ENCODE results near the gene ZNF662. TPM values are rescaled to one million over a fixed set of nuclear protein-coding genes. Genes with fewer than 3 reads are reported as not detected.

The ZNF662 gene
- total and polyA plus RNA-seq, 9 of the 15 experiments (the other 6 are each of a cell fraction or from before 2014, with no cell fraction given) = 0.07 to 0.55 (median 0.27) TPM

DNA sequence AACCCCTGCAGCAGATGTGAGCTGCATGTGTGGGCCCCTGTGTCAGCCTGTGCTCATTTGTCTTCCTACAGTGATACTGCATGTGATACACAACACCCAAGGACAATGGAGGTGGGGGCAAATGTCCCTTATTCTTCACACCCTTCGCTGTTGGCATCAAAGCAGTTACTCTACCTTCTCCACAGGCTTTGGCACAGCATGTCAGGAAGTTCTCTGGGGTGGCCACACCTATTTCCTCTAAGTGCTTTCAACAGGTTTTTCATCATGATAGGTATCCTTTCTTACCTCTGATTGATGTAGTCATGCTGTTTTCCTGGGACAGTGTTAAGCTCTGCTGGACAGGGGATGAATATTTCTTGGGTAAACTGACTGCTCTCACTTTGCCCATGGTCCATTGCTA is 29.5 kb downstream of the ZNF662 start:
- Histone ChIP-seq H3K4me2 (ENCODE audit: insufficient read depth, low read length) (no peak overlapping the region), H3K9me3 (replicated peaks; ENCODE audit: control insufficient read depth, insufficient read depth, low read depth, low read length) (no peaks in the 10 kb centered on the region), H3K9ac (ENCODE audit: insufficient read depth in 1 of 2, low read depth in 2 of 2, low read length in 2 of 2) (no peak overlapping the region), H3K36me3 (ENCODE audit: control insufficient read depth, insufficient read depth, low read length) (no peaks in the 10 kb centered on the region), H3K4me3 (no peak overlapping the region), H3K9me1 (ENCODE audit: control insufficient read depth, insufficient read depth, low read length) (no peaks in the 10 kb centered on the region), H3K79me2 (ENCODE audit: control insufficient read depth, insufficient read depth, low read length) (no peaks in the 10 kb centered on the region), H4K20me1 (replicated peaks; ENCODE audit: control insufficient read depth, insufficient read depth, low read length) (no peaks in the 10 kb centered on the region), H2AFZ (ENCODE audit: low read depth, low read length) (peak overlapping the region; percentile 57; the same call in 1 of the 2 replicates), H3K27me3 (ENCODE audit: control insufficient read depth in 2 of 2, insufficient read depth in 2 of 2, low read length in 2 of 2) (peaks cover 6 to 21% of the 10 kb centered on the region in 2 experiments; a peak in 3 of 5 replicates), H3K4me1 (replicated peaks in 1 of 2; ENCODE audit: control insufficient read depth in 2 of 2, insufficient read depth in 2 of 2, low read length in 2 of 2) (peaks cover 0 to 6% of the 10 kb centered on the region in 2 experiments; a peak in 2 of 5 replicates), H3K27ac (ENCODE audit: extremely low read depth, low read depth, low read length) (no peak overlapping the region)
- ATAC-seq = no peak
- DNase-seq (ENCODE audit: extremely low read depth in 1 of 4, low spot score in 3 of 4) = no peak
- intact Hi-C loops (cut with micrococcal nuclease) (no loop called here), in situ Hi-C loops (cut with MboI) (no loop called here)
- 0% methylated on average over 1 of the region's 1 CpG for WGBS (ENCODE audit: insufficient coverage, low coverage, missing lambda C conversion rate)
- CTCF ChIA-PET (ENCODE audit: low intra/inter-chr PET ratio) = no interaction called here
- POLR2A ChIA-PET = interaction anchor here (0.5 to 0.7 kb wide), 2 partner anchors 100 to 1127 kb away, joined by 3 to 4 read pairs; no protein-coding TSS in a partner anchor
- no TSS peak for BruUV-seq (replicated peaks)
- no peak for FAIRE-seq
- TF ChIP-seq SMARCB1 (IDR thresholded peaks at IDR 0.05; ENCODE audit: insufficient read length, low read depth) (no peak), PYGO2 (tag; IDR thresholded peaks at IDR 0.05) (no peak), ZNF766 (CRISPR knock-in tag; conservative IDR thresholded peaks at IDR 0.05) (no peak), MBD1 (CRISPR knock-in tag; IDR thresholded peaks at IDR 0.05) (no peak), ZBTB17 (CRISPR knock-in tag; IDR thresholded peaks at IDR 0.05) (no peak), ZNF583 (CRISPR knock-in tag; IDR thresholded peaks at IDR 0.05) (no peak), HIVEP1 (CRISPR knock-in tag; IDR thresholded peaks at IDR 0.05) (no peak), TCF3 (CRISPR knock-in tag; IDR thresholded peaks at IDR 0.05) (no peak), XRCC4 (IDR thresholded peaks at IDR 0.05; ENCODE audit: extremely low read depth, insufficient read depth, insufficient read length) (no peak), RAD21 (CRISPR knock-in tag; conservative IDR thresholded peaks at IDR 0.05 in 1 of 2, IDR thresholded peaks at IDR 0.05 in 1 of 2) (no peak), ARID3B (CRISPR knock-in tag; IDR thresholded peaks at IDR 0.05; ENCODE audit: borderline replicate concordance) (no peak), ZKSCAN8 (CRISPR knock-in tag; IDR thresholded peaks at IDR 0.05) (no peak), ZNF431 (CRISPR knock-in tag; IDR thresholded peaks at IDR 0.05) (no peak), RHOXF2B (CRISPR knock-in tag; conservative IDR thresholded peaks at IDR 0.05) (no peak), NFIX (CRISPR knock-in tag; IDR thresholded peaks at IDR 0.05; ENCODE audit: low read depth) (no peak), SOX6 (IDR thresholded peaks at IDR 0.05) (no peak)
- TF ChIP-seq, protein P1, sequence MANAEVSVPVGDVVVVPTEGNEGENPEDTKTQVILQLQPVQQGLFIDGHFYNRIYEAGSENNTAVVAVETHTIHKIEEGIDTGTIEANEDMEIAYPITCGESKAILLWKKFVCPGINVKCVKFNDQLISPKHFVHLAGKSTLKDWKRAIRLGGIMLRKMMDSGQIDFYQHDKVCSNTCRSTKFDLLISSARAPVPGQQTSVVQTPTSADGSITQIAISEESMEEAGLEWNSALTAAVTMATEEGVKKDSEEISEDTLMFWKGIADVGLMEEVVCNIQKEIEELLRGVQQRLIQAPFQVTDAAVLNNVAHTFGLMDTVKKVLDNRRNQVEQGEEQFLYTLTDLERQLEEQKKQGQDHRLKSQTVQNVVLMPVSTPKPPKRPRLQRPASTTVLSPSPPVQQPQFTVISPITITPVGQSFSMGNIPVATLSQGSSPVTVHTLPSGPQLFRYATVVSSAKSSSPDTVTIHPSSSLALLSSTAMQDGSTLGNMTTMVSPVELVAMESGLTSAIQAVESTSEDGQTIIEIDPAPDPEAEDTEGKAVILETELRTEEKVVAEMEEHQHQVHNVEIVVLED (CRISPR knock-in tag; IDR thresholded peaks at IDR 0.05) = no peak
- TF ChIP-seq, protein P2, sequence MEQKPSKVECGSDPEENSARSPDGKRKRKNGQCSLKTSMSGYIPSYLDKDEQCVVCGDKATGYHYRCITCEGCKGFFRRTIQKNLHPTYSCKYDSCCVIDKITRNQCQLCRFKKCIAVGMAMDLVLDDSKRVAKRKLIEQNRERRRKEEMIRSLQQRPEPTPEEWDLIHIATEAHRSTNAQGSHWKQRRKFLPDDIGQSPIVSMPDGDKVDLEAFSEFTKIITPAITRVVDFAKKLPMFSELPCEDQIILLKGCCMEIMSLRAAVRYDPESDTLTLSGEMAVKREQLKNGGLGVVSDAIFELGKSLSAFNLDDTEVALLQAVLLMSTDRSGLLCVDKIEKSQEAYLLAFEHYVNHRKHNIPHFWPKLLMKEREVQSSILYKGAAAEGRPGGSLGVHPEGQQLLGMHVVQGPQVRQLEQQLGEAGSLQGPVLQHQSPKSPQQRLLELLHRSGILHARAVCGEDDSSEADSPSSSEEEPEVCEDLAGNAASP (IDR thresholded peaks at IDR 0.05) = no peak

Measured in K562 (cell line).